Right forelimb (tissue), 1 donor: Measurements from ENCODE around the gene SHROOM3.
A peak's percentile ranks its signal among the peaks of the same experiment; 100 is the strongest.

ENCODE experiments used
- DNase-seq: peaks from one replicate; pipeline ENCODE4 v3.0.0-alpha.2; 2018

The SHROOM3 gene

GRCh38 chr4:76544725-76545124 lies 109.7 kb downstream of the SHROOM3 start:
- no peak for DNase-seq

GRCh38 chr4:76545226-76545884 lies 110.3 kb downstream of the SHROOM3 start:
- no peak for DNase-seq

- no peak for DNase-seq
Measured at GRCh38 chr4:76546327-76546726, 111.3 kb downstream of the SHROOM3 start.

- DNase-seq, result no peak
Measured at GRCh38 chr4:76546759-76547742, 112.0 kb downstream of the SHROOM3 start.

GRCh38 chr4:76548704-76549103 lies 113.7 kb downstream of the SHROOM3 start:
- no peak for DNase-seq

GRCh38 chr4:76549765-76550164 lies 114.7 kb downstream of the SHROOM3 start:
- no peak for DNase-seq

- no peak for DNase-seq
Measured at GRCh38 chr4:76550966-76551780, 116.1 kb downstream of the SHROOM3 start.

GRCh38 chr4:76554630-76555029 lies 119.6 kb downstream of the SHROOM3 start:
- no peak for DNase-seq

GRCh38 chr4:76556452-76556851 lies 121.4 kb downstream of the SHROOM3 start:
- DNase-seq, result no peak

GRCh38 chr4:76558396-76559235 lies 123.6 kb downstream of the SHROOM3 start:
- no peak for DNase-seq

- no peak for DNase-seq
Measured at GRCh38 chr4:76559236-76560071, 124.4 kb downstream of the SHROOM3 start.

- no peak for DNase-seq
Measured at GRCh38 chr4:76562161-76562560, 127.1 kb downstream of the SHROOM3 start.

GRCh38 chr4:76562836-76563453 lies 127.9 kb downstream of the SHROOM3 start:
- no peak for DNase-seq

- DNase-seq, result no peak
Measured at GRCh38 chr4:76563454-76564122, 128.6 kb downstream of the SHROOM3 start.

GRCh38 chr4:76564123-76564915 lies 129.3 kb downstream of the SHROOM3 start:
- DNase-seq, result peak; percentile 73

GRCh38 chr4:76568262-76568661 lies 133.2 kb downstream of the SHROOM3 start:
- DNase-seq, result no peak

GRCh38 chr4:76569225-76569624 lies 134.2 kb downstream of the SHROOM3 start:
- no peak for DNase-seq

GRCh38 chr4:76569706-76570105 lies 134.7 kb downstream of the SHROOM3 start:
- no peak for DNase-seq
